Stimulated activated CD8-positive, alpha-beta memory T cell treated with anti-CD3 and anti-CD28 coated beads, Interleukin-2, amount 100 ng/mL, for 48 hours (primary cell): ENCODE measurements around the gene ID2.

Experiments used
- DNase-seq, 2 donors: peaks; one replicate each; pipeline ENCODE4 v3.0.0-alpha.2; 2020; ENCODE audit warnings: low read depth in 2 of 2

ID2 gene

GRCh38 chr2:8729939-8730338 lies 48.1 kb downstream of the ID2 start:
- DNase-seq: no peak

- no peak for DNase-seq
Observed at GRCh38 chr2:8732601-8733000, 50.7 kb downstream of the ID2 start.
